NT2/D1 (cell line): ENCODE data around the gene GRAMD4.

Experiments
- DNase-seq: peaks from one replicate; pipeline ENCODE4 v3.0.0-alpha.2; 2011; ENCODE audit warnings: low read depth, low spot score
- H3K27me3 ChIP-seq: 2 replicates; pipeline ENCODE4 v1.6.0; 2011; ENCODE audit warnings: mild to moderate bottlenecking; ENCODE audit not compliant: insufficient read length, insufficient read depth
- H3K36me3 ChIP-seq: 2 replicates; pipeline ENCODE4 v1.6.1; 2011; ENCODE audit warnings: mild to moderate bottlenecking, low read length, mixed read lengths; ENCODE audit not compliant: insufficient read depth, insufficient read length
- H3K4me1 ChIP-seq: 2 replicates; pipeline ENCODE4 v1.5.1; 2011; ENCODE audit not compliant: insufficient read depth, insufficient read length
- H3K4me3 ChIP-seq: 2 replicates; pipeline ENCODE4 v1.5.1; 2011; ENCODE audit warnings: low read depth; ENCODE audit not compliant: insufficient read length
- H3K9ac ChIP-seq: 2 replicates; pipeline ENCODE4 v1.6.0; 2011; ENCODE audit warnings: low read depth; ENCODE audit not compliant: insufficient read length
- H3K9me3 ChIP-seq: 2 replicates; pipeline ENCODE4 v1.5.1; 2011; ENCODE audit warnings: mild to moderate bottlenecking, low read length; ENCODE audit not compliant: insufficient read depth
- SUZ12 ChIP-seq: IDR thresholded peaks from 2 replicates; pipeline ENCODE4 v1.6.1; 2011; ENCODE audit not compliant: insufficient read length, insufficient read depth; ENCODE audit errors: extremely low read depth
- YY1 ChIP-seq: IDR thresholded peaks from 2 replicates; pipeline ENCODE4 v1.6.1; 2011; ENCODE audit not compliant: insufficient read length, insufficient read depth
- ZNF274 ChIP-seq: IDR thresholded peaks from 2 replicates; pipeline ENCODE4 v1.6.1; 2011; ENCODE audit warnings: mild to moderate bottlenecking, low read depth, low read length

The GRAMD4 gene

GRCh38 chr22:46672731-46673130 is 52.5 kb downstream of the GRAMD4 start:
- Histone ChIP-seq H3K9me3 (no peaks in the 10 kb centered on the region), H3K4me1 (peaks cover 2% of the 10 kb centered on the region), H3K9ac (no peak overlapping the region), H3K4me3 (no peak overlapping the region), H3K27me3 (no peaks in the 10 kb centered on the region), H3K36me3 (peaks cover 15% of the 10 kb centered on the region)
- DNase-seq: no peak
- TF ChIP-seq ZNF274: no peak
- TF ChIP-seq YY1: no peak
- no peak for TF ChIP-seq SUZ12

- Histone ChIP-seq H3K27me3 (no peaks in the 10 kb centered on the region), H3K4me1 (peaks cover 2% of the 10 kb centered on the region), H3K9ac (no peak overlapping the region), H3K9me3 (no peaks in the 10 kb centered on the region), H3K36me3 (peaks cover 15% of the 10 kb centered on the region), H3K4me3 (no peak overlapping the region)
- no peak for DNase-seq
- TF ChIP-seq ZNF274: no peak
Observed at GRCh38 chr22:46673205-46673604, 53.0 kb downstream of the GRAMD4 start.

- Histone ChIP-seq H3K9me3 (no peaks in the 10 kb centered on the region), H3K36me3 (peaks cover 15% of the 10 kb centered on the region), H3K27me3 (no peaks in the 10 kb centered on the region), H3K4me3 (no peak overlapping the region), H3K4me1 (peaks cover 2% of the 10 kb centered on the region), H3K9ac (no peak overlapping the region)
- DNase-seq: no peak
- TF ChIP-seq SUZ12 (no peak), YY1 (no peak), ZNF274 (no peak)
Observed at GRCh38 chr22:46673662-46674236, 53.6 kb downstream of the GRAMD4 start.

GRCh38 chr22:46674367-46674781 is 54.2 kb downstream of the GRAMD4 start:
- no peak for TF ChIP-seq YY1
- TF ChIP-seq SUZ12: no peak
- no peak for TF ChIP-seq ZNF274
- Histone ChIP-seq H3K36me3 (peaks cover 11% of the 10 kb centered on the region), H3K27me3 (no peaks in the 10 kb centered on the region), H3K9ac (no peak overlapping the region), H3K9me3 (no peaks in the 10 kb centered on the region), H3K4me1 (peaks cover 2% of the 10 kb centered on the region), H3K4me3 (no peak overlapping the region)
- DNase-seq: no peak

- Histone ChIP-seq H3K9me3 (no peaks in the 10 kb centered on the region), H3K4me3 (no peak overlapping the region), H3K36me3 (peaks cover 11% of the 10 kb centered on the region), H3K9ac (no peak overlapping the region), H3K27me3 (no peaks in the 10 kb centered on the region), H3K4me1 (peaks cover 2% of the 10 kb centered on the region)
- no peak for DNase-seq
- TF ChIP-seq YY1 (no peak), ZNF274 (no peak), SUZ12 (no peak)
Observed at GRCh38 chr22:46674906-46675305, 54.7 kb downstream of the GRAMD4 start.

- H3K4me3 ChIP-seq: no peak overlapping the region
- no peaks in the 10 kb centered on the region for H3K9me3 ChIP-seq
- H3K36me3 ChIP-seq: peaks cover 5% of the 10 kb centered on the region
- H3K4me1 ChIP-seq: peaks cover 2% of the 10 kb centered on the region
- TF ChIP-seq YY1: no peak
- no peak for TF ChIP-seq SUZ12
- no peak for TF ChIP-seq ZNF274
- no peak for DNase-seq
- H3K9ac ChIP-seq: no peak overlapping the region
- H3K27me3 ChIP-seq: no peaks in the 10 kb centered on the region
Observed at GRCh38 chr22:46675479-46675878, 55.3 kb downstream of the GRAMD4 start.

- Histone ChIP-seq H3K9me3 (no peaks in the 10 kb centered on the region), H3K36me3 (peaks cover 5% of the 10 kb centered on the region), H3K9ac (no peak overlapping the region), H3K4me3 (no peak overlapping the region), H3K27me3 (no peaks in the 10 kb centered on the region), H3K4me1 (peaks cover 2% of the 10 kb centered on the region)
- DNase-seq: no peak
- TF ChIP-seq ZNF274 (no peak), YY1 (no peak), SUZ12 (no peak)
Observed at GRCh38 chr22:46675938-46676337, 55.8 kb downstream of the GRAMD4 start.

GRCh38 chr22:46676479-46676878 is 56.3 kb downstream of the GRAMD4 start:
- Histone ChIP-seq H3K27me3 (no peaks in the 10 kb centered on the region), H3K9me3 (no peaks in the 10 kb centered on the region), H3K9ac (no peak overlapping the region), H3K4me1 (peaks cover 2% of the 10 kb centered on the region), H3K4me3 (no peak overlapping the region), H3K36me3 (peaks cover 5% of the 10 kb centered on the region)
- no peak for DNase-seq
- TF ChIP-seq ZNF274 (no peak), YY1 (no peak), SUZ12 (no peak)
